T-cell (primary cell): Measurements from ENCODE around the gene DNPH1. TPM values are rescaled to one million over a fixed set of nuclear protein-coding genes. Genes with fewer than 3 reads are reported as not detected.
A peak's percentile ranks its signal among the peaks of the same experiment; 100 is the strongest.

Experiments used
- ATAC-seq, 4 experiments: fragments of 200-7000 bp in 3 of 4; fragments of 150-1000 bp in 1 of 4; cut with Tn5 transposase; replicated peaks in 1 of 4; 1 replicate in 3 of 4; 2 replicates in 1 of 4; pipeline ENCODE4 v1.10.0; 2021; ENCODE audit warnings: moderate library complexity in 3 of 4, mild to moderate bottlenecking in 2 of 4, moderate number of reproducible peaks in 1 of 4
- CTCF ChIA-PET, 2 donors: fragments of 300-600 bp; sonication (Branson Sonifier 250); formaldehyde crosslinking; loops; one replicate each; lab custom pipeline; 2022; ENCODE audit warnings: antibody characterized with exemption in 2 of 2; lab: Charles Lee
- POLR2A ChIA-PET, 2 donors: fragments of 300-600 bp; sonication (Branson Sonifier 250); formaldehyde crosslinking; loops; one replicate each; lab custom pipeline; 2022; ENCODE audit warnings: antibody characterized with exemption in 2 of 2; lab: Charles Lee
- DNase-seq, 35 experiments: peaks; one replicate each; pipeline versions ENCODE4 v3.0.0 to v3.0.0-alpha.2; 2013 to 2023
- H3K27ac ChIP-seq: one replicate; pipeline ENCODE4 v1.5.1; 2013; ENCODE audit warnings: low read length
- H3K27me3 ChIP-seq, 2 experiments: replicated peaks in 1 of 2; 1 replicate in 1 of 2; 2 replicates in 1 of 2; pipeline versions ENCODE4 v1.6.1 to v1.7.0; 2013; ENCODE audit warnings: low read length in 1 of 2, mixed read lengths in 1 of 2; ENCODE audit not compliant: control insufficient read depth in 2 of 2, insufficient read depth in 2 of 2; ENCODE audit errors: extremely low read depth in 1 of 2
- H3K36me3 ChIP-seq, 2 donors: 1 replicate in 1 of 2; 2 replicates in 1 of 2; pipeline versions ENCODE4 v1.6.1 to v1.7.0; 2013; ENCODE audit warnings: low read length in 1 of 2; ENCODE audit not compliant: control insufficient read depth in 2 of 2, insufficient read depth in 1 of 2; ENCODE audit errors: extremely low read depth in 1 of 2
- H3K4me1 ChIP-seq, 2 experiments: 1 replicate in 1 of 2; 2 replicates in 1 of 2; pipeline versions ENCODE4 v1.6.1 to v1.7.0; 2013; ENCODE audit warnings: low read length in 2 of 2, mixed read lengths in 1 of 2; ENCODE audit not compliant: insufficient read depth in 2 of 2, control insufficient read depth in 1 of 2; ENCODE audit errors: extremely low read depth in 1 of 2
- H3K4me3 ChIP-seq, 2 donors: 1 replicate in 1 of 2; 2 replicates in 1 of 2; pipeline versions ENCODE4 v1.5.1 to v1.7.0; 2013; ENCODE audit warnings: mild to moderate bottlenecking in 2 of 2, low read length in 1 of 2, moderate library complexity in 1 of 2; ENCODE audit not compliant: control insufficient read depth in 1 of 2; ENCODE audit errors: extremely low read depth in 1 of 2
- H3K9me3 ChIP-seq: 2 replicates; pipeline ENCODE4 v1.7.0; 2013
- H3K27ac Mint-ChIP-seq, 2 donors: one replicate each; pipeline ENCODE4 v1.8.0; 2020 to 2021; ENCODE audit warnings: mild to moderate bottlenecking in 2 of 2, mixed read lengths in 2 of 2
- H3K27me3 Mint-ChIP-seq, 2 donors: one replicate each; pipeline ENCODE4 v1.8.0; 2021 to 2022; ENCODE audit warnings: mixed read lengths in 2 of 2
- H3K36me3 Mint-ChIP-seq: one replicate; pipeline ENCODE4 v1.8.0; 2021; ENCODE audit warnings: mixed read lengths
- H3K4me1 Mint-ChIP-seq, 3 donors: one replicate each; pipeline ENCODE4 v1.8.0; 2020 to 2022; ENCODE audit warnings: mixed read lengths in 3 of 3, mild to moderate bottlenecking in 1 of 3
- H3K4me3 Mint-ChIP-seq, 3 donors: one replicate each; pipeline ENCODE4 v1.8.0; 2020 to 2022; ENCODE audit warnings: mild to moderate bottlenecking in 3 of 3, mixed read lengths in 3 of 3, moderate library complexity in 3 of 3
- H3K9me3 Mint-ChIP-seq, 3 donors: one replicate each; pipeline ENCODE4 v1.8.0; 2020 to 2022; ENCODE audit warnings: mixed read lengths in 3 of 3
- WGBS: methylation state at CpG from one replicate; pipeline ENCODE4 v1.1.5; 2013; ENCODE audit warnings: missing lambda C conversion rate; ENCODE audit not compliant: insufficient coverage; 5-methylcytosine and 5-hydroxymethylcytosine counted together
- total RNA-seq, 35 experiments: library from RNA in 6 of 35; stranded (reverse) in 6 of 35; fragments of 120-200 nt in 1 of 35; gene quantifications; one replicate each; pipeline versions ENCODE4 v1.2.1 to v1.2.4 and lab custom pipeline; 2013 to 2026

DNPH1 gene
- total RNA-seq, 5 donors from 2014 or later (not counting 1 experiment from before 2014, with no cell fraction given), result 28.5 to 76.1 (median 57.5) TPM

GRCh38 chr6:43242908-43243663, 13.8 kb upstream of the DNPH1 start, which contains the start of gene TTBK1:
Gene TTBK1, plus strand, starts transcription at chr6:43243481. Its CDS starts 3,180 bp downstream, at chr6:43246661.
- Histone ChIP-seq H3K27me3 (peaks cover 11 to 52% of the 10 kb centered on the region in 2 experiments), H3K9me3 (no peaks in the 10 kb centered on the region), H3K4me1 (peaks cover 7 to 18% of the 10 kb centered on the region in 2 experiments), H3K4me3 (no peak within 1 kb of the TSS), H3K36me3 (no peaks in the 10 kb centered on the region), H3K27ac (no peak within 1 kb of the TSS)
- H3K4me3 Mint-ChIP-seq, result no peak within 1 kb of the TSS
- H3K27me3 Mint-ChIP-seq, result peaks cover 14 to 21% of the 10 kb centered on the region in 2 donors
- ChIA-PET CTCF (no interaction called here), POLR2A (interaction anchor here in 1 of 2 donors (0.6 kb wide), 1 partner anchor 234 kb away, joined by 3 read pairs; the partner anchor contains the start of gene TJAP1)
- peaks cover 10 to 11% (median 10%) of the 10 kb centered on the region in 3 donors for H3K4me1 Mint-ChIP-seq
- 11% methylated on average over 46 of the region's 47 CpGs for WGBS
- no peak within 1 kb of the TSS for H3K27ac Mint-ChIP-seq
- ATAC-seq (peak in 1 of 4 experiments; percentile 20), DNase-seq (peak in 12 of 35 experiments; percentile 13 to 64 (median 31))
- H3K36me3 Mint-ChIP-seq, result peaks cover 5% of the 10 kb centered on the region
- peaks cover 0 to 6% (median 3%) of the 10 kb centered on the region in 3 donors for H3K9me3 Mint-ChIP-seq

- ATAC-seq (no peak), DNase-seq (no peak)
- Histone ChIP-seq H3K27ac (no peak overlapping the region), H3K4me3 (no peak overlapping the region), H3K9me3 (no peaks in the 10 kb centered on the region), H3K4me1 (peaks cover 0 to 2% of the 10 kb centered on the region in 2 experiments), H3K27me3 (peaks cover 11 to 58% of the 10 kb centered on the region in 2 experiments), H3K36me3 (no peaks in the 10 kb centered on the region)
- ChIA-PET CTCF (no interaction called here), POLR2A (no interaction called here)
- Mint-ChIP-seq H3K4me1 (peaks cover 0 to under 1% (median 0%) of the 10 kb centered on the region in 3 donors), H3K9me3 (peaks cover 0 to 6% (median 3%) of the 10 kb centered on the region in 3 donors), H3K27me3 (peaks cover 22 to 31% of the 10 kb centered on the region in 2 donors), H3K27ac (no peak overlapping the region), H3K36me3 (peaks cover 5% of the 10 kb centered on the region), H3K4me3 (no peak overlapping the region)
- WGBS, result 75% methylated on average over 2 of the region's 2 CpGs
Measured at GRCh38 chr6:43241446-43241845, 12.2 kb upstream of the DNPH1 start.

GRCh38 chr6:43240950-43241349, 11.7 kb upstream of the DNPH1 start:
- Histone ChIP-seq H3K27ac (no peak overlapping the region), H3K4me1 (no peaks in the 10 kb centered on the region), H3K9me3 (no peaks in the 10 kb centered on the region), H3K27me3 (peaks cover 11 to 53% of the 10 kb centered on the region in 2 experiments), H3K36me3 (no peaks in the 10 kb centered on the region), H3K4me3 (no peak overlapping the region)
- ATAC-seq, result no peak
- Mint-ChIP-seq H3K9me3 (peaks cover 0 to 6% (median 3%) of the 10 kb centered on the region in 3 donors), H3K36me3 (peaks cover 5% of the 10 kb centered on the region), H3K4me1 (no peaks in the 10 kb centered on the region), H3K27me3 (peaks cover 26 to 33% of the 10 kb centered on the region in 2 donors), H3K4me3 (no peak overlapping the region), H3K27ac (no peak overlapping the region)
- WGBS, result no CpG with 5 or more reads among the region's 1 CpG
- ChIA-PET CTCF (no interaction called here), POLR2A (interaction anchor here in 1 of 2 donors (0.6 kb wide), 1 partner anchor 217 kb away, joined by 3 read pairs; no protein-coding TSS in a partner anchor)
- DNase-seq, result no peak

- Mint-ChIP-seq H3K27ac (no peak overlapping the region), H3K4me1 (no peaks in the 10 kb centered on the region), H3K4me3 (no peak overlapping the region), H3K27me3 (peaks cover 26 to 33% of the 10 kb centered on the region in 2 donors), H3K9me3 (peaks cover 0 to 6% (median 3%) of the 10 kb centered on the region in 3 donors), H3K36me3 (peaks cover 5% of the 10 kb centered on the region)
- DNase-seq (no peak), ATAC-seq (no peak)
- CTCF ChIA-PET, result interaction anchor here (0.6 to 0.7 kb wide), 3 partner anchors 50 to 199 kb away, joined by 3 to 5 read pairs (median 3); no protein-coding TSS in a partner anchor
- no peaks in the 10 kb centered on the region for H3K36me3 ChIP-seq
- no peak overlapping the region for H3K4me3 ChIP-seq
- peaks cover 7 to 43% of the 10 kb centered on the region in 2 experiments for H3K27me3 ChIP-seq
- POLR2A ChIA-PET, result interaction anchor here in 1 of 2 donors (0.6 kb wide), 1 partner anchor 69 kb away, joined by 4 read pairs; the partner anchor contains the start of gene CRIP3
- WGBS, result no CpG with 5 or more reads among the region's 2 CpGs
- no peaks in the 10 kb centered on the region for H3K4me1 ChIP-seq
- H3K27ac ChIP-seq, result no peak overlapping the region
- H3K9me3 ChIP-seq, result no peaks in the 10 kb centered on the region
Measured at GRCh38 chr6:43239054-43239453, 9.8 kb upstream of the DNPH1 start.

- Histone ChIP-seq H3K27ac (no peak overlapping the region), H3K27me3 (peaks cover 2 to 30% of the 10 kb centered on the region in 2 experiments), H3K36me3 (no peaks in the 10 kb centered on the region), H3K4me1 (no peaks in the 10 kb centered on the region), H3K9me3 (no peaks in the 10 kb centered on the region), H3K4me3 (no peak overlapping the region)
- WGBS, result no CpG with 5 or more reads among the region's 2 CpGs
- peaks cover 0 to 6% (median 3%) of the 10 kb centered on the region in 3 donors for H3K9me3 Mint-ChIP-seq
- CTCF ChIA-PET, result interaction anchor here in 1 of 2 donors (0.8 kb wide), 1 partner anchor 12 kb away, joined by 3 read pairs; no protein-coding TSS in a partner anchor
- DNase-seq (no peak), ATAC-seq (no peak)
- no peak overlapping the region for H3K4me3 Mint-ChIP-seq
- peaks cover 0 to 3% (median 0%) of the 10 kb centered on the region in 3 donors for H3K4me1 Mint-ChIP-seq
- POLR2A ChIA-PET, result no interaction called here
- H3K27me3 Mint-ChIP-seq, result peaks cover 26 to 34% of the 10 kb centered on the region in 2 donors
- H3K36me3 Mint-ChIP-seq, result peaks cover 5% of the 10 kb centered on the region
- no peak overlapping the region for H3K27ac Mint-ChIP-seq
Measured at GRCh38 chr6:43235841-43236240, 6.6 kb upstream of the DNPH1 start.

- Histone ChIP-seq H3K27me3 (peaks cover 2 to 14% of the 10 kb centered on the region in 2 experiments), H3K27ac (no peak overlapping the region), H3K4me3 (no peak overlapping the region), H3K4me1 (peaks cover 0 to 20% of the 10 kb centered on the region in 2 experiments), H3K9me3 (no peaks in the 10 kb centered on the region), H3K36me3 (no peaks in the 10 kb centered on the region)
- no peak for ATAC-seq
- Mint-ChIP-seq H3K27ac (no peak overlapping the region), H3K4me3 (no peak overlapping the region), H3K9me3 (no peaks in the 10 kb centered on the region), H3K36me3 (no peaks in the 10 kb centered on the region), H3K4me1 (peaks cover 17 to 26% (median 23%) of the 10 kb centered on the region in 3 donors), H3K27me3 (peaks cover 5 to 7% of the 10 kb centered on the region in 2 donors)
- ChIA-PET POLR2A (no interaction called here), CTCF (interaction anchor here in 1 of 2 donors (0.7 kb wide), 1 partner anchor 145 kb away, joined by 10 read pairs; no protein-coding TSS in a partner anchor)
- no peak for DNase-seq
- 48% methylated on average over 1 of the region's 3 CpGs for WGBS
Measured at GRCh38 chr6:43231735-43232450, 2.6 kb upstream of the DNPH1 start.
